Naive thymus-derived CD4-positive, alpha-beta T cell (primary cell): ENCODE measurements around the gene IKZF1. TPM values are rescaled to one million over a fixed set of nuclear protein-coding genes. Genes with fewer than 3 reads are reported as not detected.

Source experiments
- ATAC-seq: fragments of 150-1000 bp; cut with Tn5 transposase; 2 replicates; pipeline ENCODE4 v1.10.0; 2021; ENCODE audit warnings: mild to moderate bottlenecking, moderate library complexity
- CTCF ChIA-PET: fragments of 350-600 bp; sonication (Branson Sonifier 250); formaldehyde crosslinking; loops from one replicate; lab custom pipeline; 2021; ENCODE audit warnings: antibody characterized with exemption; lab: Charles Lee
- POLR2A ChIA-PET: fragments of 350-600 bp; sonication (Branson Sonifier 250); formaldehyde crosslinking; loops from one replicate; lab custom pipeline; 2021; ENCODE audit warnings: antibody characterized with exemption, inconsistent platforms; lab: Charles Lee
- DNase-seq, 9 donors: peaks; one replicate each; pipeline versions ENCODE4 v3.0.0 to v3.0.0-alpha.2; 2020 to 2022; ENCODE audit warnings: mixed read lengths in 1 of 9
- H3K27ac ChIP-seq: one replicate; pipeline ENCODE4 v1.7.0; 2013; ENCODE audit warnings: mild to moderate bottlenecking, low read depth, low read length, moderate library complexity
- H3K27me3 ChIP-seq, 2 donors: one replicate each; pipeline ENCODE4 v1.7.0; 2013; ENCODE audit warnings: low read length in 2 of 2, mild to moderate bottlenecking in 2 of 2, moderate library complexity in 2 of 2; ENCODE audit not compliant: control insufficient read depth in 2 of 2, insufficient read depth in 2 of 2
- H3K36me3 ChIP-seq, 3 experiments: 1 replicate in 2 of 3; 2 replicates in 1 of 3; pipeline ENCODE4 v1.7.0; 2013; ENCODE audit warnings: low read length in 3 of 3, mild to moderate bottlenecking in 3 of 3, moderate library complexity in 1 of 3; ENCODE audit not compliant: insufficient read depth in 3 of 3, control insufficient read depth in 2 of 3
- H3K4me1 ChIP-seq, 2 donors: one replicate each; pipeline ENCODE4 v1.7.0; 2013; ENCODE audit warnings: low read length in 2 of 2, mild to moderate bottlenecking in 2 of 2, moderate library complexity in 1 of 2; ENCODE audit not compliant: control insufficient read depth in 2 of 2, insufficient read depth in 2 of 2
- H3K4me3 ChIP-seq: 2 replicates; pipeline ENCODE4 v1.7.0; 2013; ENCODE audit warnings: mild to moderate bottlenecking, low read length
- H3K9me3 ChIP-seq, 3 experiments: 1 replicate in 2 of 3; 2 replicates in 1 of 3; pipeline ENCODE4 v1.7.0; 2013; ENCODE audit warnings: low read length in 3 of 3; ENCODE audit not compliant: control insufficient read depth in 2 of 3
- H3K27ac Mint-ChIP-seq, 9 donors: one replicate each; pipeline ENCODE4 v1.8.0; 2020 to 2022; ENCODE audit warnings: mixed read lengths in 9 of 9, mild to moderate bottlenecking in 8 of 9, moderate library complexity in 5 of 9, inconsistent platforms in 2 of 9
- H3K27me3 Mint-ChIP-seq, 5 donors: one replicate each; pipeline ENCODE4 v1.8.0; 2021 to 2022; ENCODE audit warnings: mixed read lengths in 5 of 5, mild to moderate bottlenecking in 1 of 5
- H3K36me3 Mint-ChIP-seq, 5 donors: one replicate each; pipeline ENCODE4 v1.8.0; 2020 to 2022; ENCODE audit warnings: mixed read lengths in 5 of 5, mild to moderate bottlenecking in 3 of 5, inconsistent platforms in 1 of 5
- H3K4me1 Mint-ChIP-seq, 7 donors: one replicate each; pipeline ENCODE4 v1.8.0; 2020 to 2022; ENCODE audit warnings: mixed read lengths in 7 of 7, mild to moderate bottlenecking in 3 of 7, inconsistent platforms in 1 of 7
- H3K4me3 Mint-ChIP-seq, 10 donors: one replicate each; pipeline ENCODE4 v1.8.0; 2020 to 2022; ENCODE audit warnings: mild to moderate bottlenecking in 10 of 10, mixed read lengths in 10 of 10, moderate library complexity in 6 of 10, inconsistent platforms in 2 of 10
- H3K9me3 Mint-ChIP-seq, 11 donors: one replicate each; pipeline ENCODE4 v1.8.0; 2020 to 2022; ENCODE audit warnings: mixed read lengths in 11 of 11, mild to moderate bottlenecking in 4 of 11, inconsistent platforms in 1 of 11, moderate library complexity in 1 of 11
- intact Hi-C, 2 donors: fragments of 100-400 bp; cut with micrococcal nuclease; formaldehyde crosslinking; loops; one replicate each; pipeline ENCODE4 v1.15.1; 2023
- polyA plus RNA-seq, 2 donors: library from polyadenylated mRNA; unstranded; fragments of 300-500 nt; fragmentation: Illumina TruSeq; gene quantifications; one replicate each; pipeline ENCODE4 v1.2.3, GENCODE V29; 2021
- total RNA-seq, 6 experiments: library from RNA in 5 of 6; stranded (reverse) in 5 of 6; gene quantifications; 1 replicate in 5 of 6; 2 replicates in 1 of 6; pipeline ENCODE4 v1.2.3 and lab custom pipeline; 2021 to 2026

The IKZF1 gene
- total and polyA plus RNA-seq, 7 experiments from 2014 or later = 258 to 548 (median 434) TPM

- Histone ChIP-seq H3K27me3 (no peaks in the 10 kb centered on the region), H3K36me3 (peaks cover 0 to 20% (median 12%) of the 10 kb centered on the region in 3 experiments), H3K27ac (peak overlapping the region; percentile 93), H3K4me3 (peak overlapping the region; percentile 37), H3K4me1 (peaks cover 93 to 95% of the 10 kb centered on the region in 2 donors), H3K9me3 (no peaks in the 10 kb centered on the region)
- intact Hi-C loops = loop anchor here (1.0 to 2.0 kb wide), 5 partner anchors 9 to 50 kb away; no protein-coding TSS in a partner anchor
- POLR2A ChIA-PET = interaction anchor here (1.1 to 43.0 kb wide), 7 partner anchors 4 to 144 kb away, joined by 3 to 2368 read pairs (median 32); partner anchors contain the start of gene IKZF1
- Mint-ChIP-seq H3K27ac (peak overlapping the region in 6 of 9 donors; percentile 91 to 100 (median 100)), H3K9me3 (peaks cover 0 to 4% (median 0%) of the 10 kb centered on the region in 11 donors), H3K27me3 (no peaks in the 10 kb centered on the region), H3K36me3 (peaks cover 22 to 70% (median 58%) of the 10 kb centered on the region in 5 donors), H3K4me3 (peak overlapping the region; percentile 72 to 95 (median 82)), H3K4me1 (peaks cover 0 to 100% (median 94%) of the 10 kb centered on the region in 7 donors)
- peak; percentile 26 for ATAC-seq
- CTCF ChIA-PET = interaction anchor here (0.7 to 4.9 kb wide), 12 partner anchors 9 to 180 kb away, joined by 3 to 22 read pairs (median 4); partner anchors contain the start of gene IKZF1
- DNase-seq = peak in 4 of 9 donors; percentile 56 to 68 (median 62)
These were observed 43.2 kb downstream of the IKZF1 start for GRCh38 chr7:50347693-50348092.

DNA sequence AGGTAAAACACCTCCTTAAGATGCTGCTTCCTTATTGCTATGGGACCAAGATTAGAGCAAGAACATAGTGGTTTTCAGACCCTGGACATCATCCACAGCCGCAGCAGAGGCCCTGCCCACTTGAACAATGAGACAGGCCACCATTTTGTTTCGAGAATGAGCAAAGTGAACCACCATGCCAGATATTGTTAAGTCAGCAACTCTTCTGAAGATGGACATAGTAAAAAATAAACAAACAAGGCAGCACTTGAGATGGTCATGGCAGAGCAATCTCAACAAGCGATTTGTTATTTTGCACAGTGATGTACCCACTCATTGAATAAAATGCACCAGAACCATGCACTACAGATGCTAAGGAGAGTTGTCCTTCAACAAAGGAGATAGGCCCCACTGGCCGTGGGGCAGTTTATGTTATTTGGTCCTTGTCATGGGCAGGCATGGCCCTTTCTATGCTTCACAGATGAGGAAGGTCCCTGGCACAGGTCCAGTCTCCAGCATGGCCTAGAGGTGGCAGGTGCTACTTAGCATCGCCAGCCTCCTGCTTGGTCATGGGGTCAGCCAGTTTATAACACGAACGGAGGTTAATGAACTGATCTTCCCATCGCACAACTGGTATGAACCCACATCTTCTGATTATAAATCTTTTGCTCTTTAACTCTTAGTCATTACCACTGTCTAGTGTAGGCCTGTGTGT lies 44.1 kb downstream of the IKZF1 start:
- no peaks in the 10 kb centered on the region for H3K27me3 ChIP-seq
- H3K9me3 Mint-ChIP-seq = peaks cover 0 to 2% (median 0%) of the 10 kb centered on the region in 11 donors
- peaks cover 94 to 97% of the 10 kb centered on the region in 2 donors for H3K4me1 ChIP-seq
- ChIA-PET CTCF (interaction anchor here (0.6 to 4.9 kb wide), 5 partner anchors 8 to 42 kb away, joined by 3 to 22 read pairs (median 7); partner anchors contain the start of gene IKZF1), POLR2A (interaction anchor here (1.1 to 43.0 kb wide), 6 partner anchors 3 to 143 kb away, joined by 4 to 2368 read pairs (median 662); partner anchors contain the start of gene IKZF1)
- no peaks in the 10 kb centered on the region for H3K27me3 Mint-ChIP-seq
- peak overlapping the region; percentile 37 for H3K4me3 ChIP-seq
- H3K4me1 Mint-ChIP-seq = peaks cover 0 to 100% (median 94%) of the 10 kb centered on the region in 7 donors
- H3K36me3 ChIP-seq = peaks cover 4 to 22% (median 16%) of the 10 kb centered on the region in 3 experiments
- peak overlapping the region; percentile 35 to 95 (median 78) for H3K4me3 Mint-ChIP-seq
- peak overlapping the region in 6 of 9 donors; percentile 91 to 100 (median 100) for H3K27ac Mint-ChIP-seq
- DNase-seq (no peak), ATAC-seq (no peak)
- H3K9me3 ChIP-seq = no peaks in the 10 kb centered on the region
- peaks cover 31 to 69% (median 55%) of the 10 kb centered on the region in 5 donors for H3K36me3 Mint-ChIP-seq
- peak overlapping the region; percentile 93 for H3K27ac ChIP-seq
- intact Hi-C loops = no loop called here

- Mint-ChIP-seq H3K27ac (peak overlapping the region in 6 of 9 donors; percentile 91 to 100 (median 100)), H3K4me1 (peaks cover 0 to 100% (median 94%) of the 10 kb centered on the region in 7 donors), H3K9me3 (peaks cover 0 to 2% (median 0%) of the 10 kb centered on the region in 11 donors), H3K4me3 (peak overlapping the region; percentile 42 to 95 (median 78)), H3K36me3 (peaks cover 32 to 69% (median 54%) of the 10 kb centered on the region in 5 donors), H3K27me3 (no peaks in the 10 kb centered on the region)
- peak overlapping the region; percentile 93 for H3K27ac ChIP-seq
- POLR2A ChIA-PET = interaction anchor here (1.1 to 43.0 kb wide), 7 partner anchors 2 to 144 kb away, joined by 3 to 2368 read pairs (median 9); partner anchors contain the start of gene IKZF1
- H3K4me1 ChIP-seq = peaks cover 94 to 97% of the 10 kb centered on the region in 2 donors
- H3K27me3 ChIP-seq = no peaks in the 10 kb centered on the region
- H3K9me3 ChIP-seq = no peaks in the 10 kb centered on the region
- peak overlapping the region; percentile 4 for H3K4me3 ChIP-seq
- ATAC-seq (no peak), DNase-seq (no peak)
- intact Hi-C loops = no loop called here
- CTCF ChIA-PET = interaction anchor here (0.7 to 4.9 kb wide), 5 partner anchors 8 to 43 kb away, joined by 3 to 22 read pairs (median 7); partner anchors contain the start of gene IKZF1
- peaks cover 11 to 26% (median 24%) of the 10 kb centered on the region in 3 experiments for H3K36me3 ChIP-seq
These were observed 44.9 kb downstream of the IKZF1 start for GRCh38 chr7:50349399-50349798.

- ChIA-PET POLR2A (interaction anchor here (1.0 to 43.0 kb wide), 10 partner anchors 1 to 145 kb away, joined by 3 to 2368 read pairs (median 7); partner anchors contain the start of gene IKZF1), CTCF (interaction anchor here (0.7 to 4.9 kb wide), 12 partner anchors 9 to 143 kb away, joined by 3 to 22 read pairs (median 4); partner anchors contain the start of gene IKZF1)
- H3K9me3 Mint-ChIP-seq = peaks cover 0 to 6% (median 0%) of the 10 kb centered on the region in 11 donors
- no peaks in the 10 kb centered on the region for H3K27me3 ChIP-seq
- peak overlapping the region in 6 of 9 donors; percentile 91 to 100 (median 100) for H3K27ac Mint-ChIP-seq
- peak overlapping the region; percentile 93 for H3K27ac ChIP-seq
- peaks cover 36 to 72% (median 56%) of the 10 kb centered on the region in 5 donors for H3K36me3 Mint-ChIP-seq
- intact Hi-C loops = loop anchor here (1.0 to 5.0 kb wide), 6 partner anchors 8 to 83 kb away; no protein-coding TSS in a partner anchor
- peak in 5 of 9 donors; percentile 55 to 77 (median 68) for DNase-seq
- H3K36me3 ChIP-seq = peaks cover 11 to 33% (median 27%) of the 10 kb centered on the region in 3 experiments
- H3K4me1 Mint-ChIP-seq = peaks cover 0 to 100% (median 97%) of the 10 kb centered on the region in 7 donors
- H3K4me1 ChIP-seq = peaks cover 96% of the 10 kb centered on the region in 2 donors
- peak overlapping the region; percentile 4 for H3K4me3 ChIP-seq
- ATAC-seq = peak; percentile 51
- no peaks in the 10 kb centered on the region for H3K9me3 ChIP-seq
- H3K27me3 Mint-ChIP-seq = no peaks in the 10 kb centered on the region
- H3K4me3 Mint-ChIP-seq = peak overlapping the region; percentile 71 to 95 (median 78)
These were observed 45.7 kb downstream of the IKZF1 start for GRCh38 chr7:50349963-50350944.

DNA sequence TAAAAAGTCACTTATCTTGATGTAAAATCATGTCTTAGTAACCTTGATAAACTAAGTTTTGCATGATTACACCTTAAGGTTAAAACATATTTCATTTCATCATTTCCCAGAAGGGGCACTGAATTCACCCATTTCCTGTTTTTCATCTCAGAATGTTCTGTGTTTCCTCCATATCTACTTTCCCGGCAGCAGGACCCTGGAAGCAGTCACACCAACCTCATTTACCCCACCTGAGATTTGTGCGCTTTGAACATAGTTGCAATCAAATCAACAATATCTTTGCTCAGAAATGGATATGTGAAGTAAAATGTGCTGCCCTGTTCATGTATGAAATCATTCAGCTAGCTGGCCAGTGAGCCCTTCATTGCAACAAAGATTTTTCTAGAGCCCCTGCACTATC lies 46.8 kb downstream of the IKZF1 start:
- ChIA-PET POLR2A (interaction anchor here (1.0 to 43.0 kb wide), 8 partner anchors 0 to 144 kb away, joined by 3 to 2368 read pairs (median 8); partner anchors contain the start of gene IKZF1), CTCF (interaction anchor here (1.1 to 4.9 kb wide), 11 partner anchors 8 to 146 kb away, joined by 3 to 20 read pairs (median 4); partner anchors contain the start of gene IKZF1)
- Histone ChIP-seq H3K9me3 (no peaks in the 10 kb centered on the region), H3K27me3 (no peaks in the 10 kb centered on the region), H3K4me3 (peak overlapping the region; percentile 46), H3K27ac (peak overlapping the region; percentile 93), H3K36me3 (peaks cover 11 to 33% (median 25%) of the 10 kb centered on the region in 3 experiments), H3K4me1 (peaks cover 94% of the 10 kb centered on the region in 2 donors)
- H3K36me3 Mint-ChIP-seq = peaks cover 39 to 69% (median 62%) of the 10 kb centered on the region in 5 donors
- peak overlapping the region; percentile 69 to 95 (median 78) for H3K4me3 Mint-ChIP-seq
- intact Hi-C loops = loop anchor here (1.0 to 5.0 kb wide), 3 partner anchors 9 to 84 kb away; no protein-coding TSS in a partner anchor
- peak; percentile 32 for ATAC-seq
- peak overlapping the region in 6 of 9 donors; percentile 91 to 100 (median 100) for H3K27ac Mint-ChIP-seq
- DNase-seq = peak in 7 of 9 donors; percentile 47 to 87 (median 74)
- H3K4me1 Mint-ChIP-seq = peaks cover 7 to 100% (median 95%) of the 10 kb centered on the region in 7 donors
- no peaks in the 10 kb centered on the region for H3K27me3 Mint-ChIP-seq
- peaks cover 0 to 6% (median 0%) of the 10 kb centered on the region in 11 donors for H3K9me3 Mint-ChIP-seq
